ES-I3 (cell line): ENCODE results near the gene XKR7.

Experiments used
- H3K36me3 ChIP-seq: 2 replicates; pipeline ENCODE4 v1.6.1; 2013; ENCODE audit warnings: mild to moderate bottlenecking, low read length, control low read depth, moderate library complexity; ENCODE audit not compliant: insufficient read depth
- H3K4me1 ChIP-seq: 2 replicates; pipeline ENCODE4 v1.6.1; 2013; ENCODE audit warnings: mild to moderate bottlenecking, control low read depth, low read length; ENCODE audit not compliant: insufficient read depth
- H3K9ac ChIP-seq: 2 replicates; pipeline ENCODE4 v1.6.1; 2013; ENCODE audit warnings: low read depth, mild to moderate bottlenecking, low read length, moderate library complexity
- H3K9me3 ChIP-seq: 2 replicates; pipeline ENCODE4 v1.6.1; 2013; ENCODE audit warnings: mild to moderate bottlenecking, low read length, moderate library complexity; ENCODE audit not compliant: control insufficient read depth, insufficient read depth

The XKR7 gene

GRCh38 chr20:31979713-31980426, 11.9 kb downstream of the XKR7 start:
- H3K9ac ChIP-seq = no peak overlapping the region
- H3K4me1 ChIP-seq = no peaks in the 10 kb centered on the region
- H3K9me3 ChIP-seq = no peaks in the 10 kb centered on the region
- H3K36me3 ChIP-seq = no peaks in the 10 kb centered on the region

DNA sequence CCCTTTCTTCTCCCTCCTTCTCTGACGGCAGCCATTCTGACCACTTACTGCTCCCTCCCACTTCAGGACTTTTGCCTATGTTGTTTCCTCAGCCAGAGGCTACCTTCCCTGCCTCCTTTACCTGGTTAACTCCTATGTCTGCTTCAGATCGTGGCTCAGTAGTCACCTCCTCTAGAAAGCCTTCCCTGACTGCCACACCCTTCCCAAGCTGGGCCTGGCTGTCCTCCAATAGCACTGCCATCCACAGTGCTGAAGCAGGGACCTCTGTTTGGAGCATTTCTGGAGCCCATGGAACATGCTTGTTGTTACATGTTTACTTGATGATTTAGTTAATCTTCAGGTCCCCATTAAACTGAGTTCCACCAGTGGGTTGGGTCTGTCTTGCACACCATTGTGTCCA, 13.8 kb downstream of the XKR7 start:
- Histone ChIP-seq H3K36me3 (no peaks in the 10 kb centered on the region), H3K9me3 (no peaks in the 10 kb centered on the region), H3K9ac (no peak overlapping the region), H3K4me1 (no peaks in the 10 kb centered on the region)

DNA sequence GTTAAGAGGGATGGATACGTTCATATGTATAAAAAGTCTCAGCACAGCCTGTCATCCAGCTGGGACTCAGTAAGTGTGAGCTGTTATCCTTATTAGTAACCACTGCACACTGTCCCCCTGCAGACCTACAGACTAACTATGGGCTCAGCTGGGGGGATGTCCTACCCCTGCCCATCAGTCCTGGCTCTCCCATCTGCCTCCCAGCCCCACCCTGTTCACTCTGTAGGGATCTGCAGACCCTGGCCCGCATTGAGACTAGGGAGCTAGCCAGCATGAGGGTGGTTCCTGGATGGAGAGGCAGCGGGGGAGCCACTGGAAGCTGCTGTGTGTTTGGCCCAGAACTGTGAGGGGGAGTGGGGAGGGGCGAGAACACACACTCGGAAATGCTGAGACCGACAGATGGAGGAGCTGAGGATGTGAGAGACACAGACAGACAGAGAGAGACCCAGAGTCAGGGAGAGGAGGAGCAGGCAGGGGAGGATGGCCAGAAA, 17.1 kb downstream of the XKR7 start:
- H3K4me1 ChIP-seq = 0 out of 2 replicates have a peak, but pooled peaks cover 9% of the 10 kb centered on the region
- no peaks in the 10 kb centered on the region for H3K9me3 ChIP-seq
- no peak overlapping the region for H3K9ac ChIP-seq
- no peaks in the 10 kb centered on the region for H3K36me3 ChIP-seq

- H3K9ac ChIP-seq = no peak overlapping the region
These were observed 19.8 kb downstream of the XKR7 start for GRCh38 chr20:31987744-31988143.

DNA sequence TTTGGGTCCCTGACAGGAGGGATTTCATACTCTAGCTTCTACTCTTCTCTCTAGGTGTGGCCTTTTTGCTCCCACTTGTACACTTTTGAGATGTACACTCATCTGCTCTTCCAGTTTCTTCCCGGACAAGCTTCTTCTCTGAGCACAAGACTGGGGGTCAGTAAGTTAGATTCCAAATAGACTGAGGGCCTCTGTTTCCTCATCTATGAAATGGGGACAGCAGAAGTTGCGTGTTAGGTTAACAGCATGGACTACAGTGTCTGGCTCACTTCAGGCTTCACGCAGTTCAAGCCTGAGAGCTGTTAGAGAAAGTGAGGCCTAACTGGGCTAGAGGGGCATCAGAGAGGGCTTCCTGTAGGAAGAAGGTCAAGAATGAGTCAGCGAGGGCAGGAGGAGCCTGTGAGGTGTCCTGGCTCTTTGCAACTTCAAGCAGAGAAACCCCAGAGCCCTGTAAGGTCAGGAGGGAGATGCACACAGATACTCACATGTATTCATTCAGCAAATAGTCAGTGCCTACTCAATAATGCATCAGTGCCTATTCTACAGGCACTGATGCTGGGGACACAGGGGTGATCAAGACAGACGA, 20.6 kb downstream of the XKR7 start:
- Histone ChIP-seq H3K9me3 (no peaks in the 10 kb centered on the region), H3K9ac (no peak overlapping the region), H3K4me1 (0 out of 2 replicates have a peak, but pooled peaks cover 9% of the 10 kb centered on the region)

More at GRCh38 chr20:31987744-31988143, 19.8 kb downstream of the XKR7 start:
- H3K4me1 ChIP-seq = 0 out of 2 replicates have a peak, but pooled peaks cover 9% of the 10 kb centered on the region
- no peaks in the 10 kb centered on the region for H3K36me3 ChIP-seq
- no peaks in the 10 kb centered on the region for H3K9me3 ChIP-seq

GRCh38 chr20:31989030-31989645, 21.2 kb downstream of the XKR7 start:
- no peak overlapping the region for H3K9ac ChIP-seq
- no peaks in the 10 kb centered on the region for H3K9me3 ChIP-seq
- H3K36me3 ChIP-seq = no peaks in the 10 kb centered on the region
- 0 out of 2 replicates have a peak, but pooled peaks cover 9% of the 10 kb centered on the region for H3K4me1 ChIP-seq

More for the DNA sequence above, 20.6 kb downstream of the XKR7 start:
- H3K36me3 ChIP-seq = no peaks in the 10 kb centered on the region

DNA sequence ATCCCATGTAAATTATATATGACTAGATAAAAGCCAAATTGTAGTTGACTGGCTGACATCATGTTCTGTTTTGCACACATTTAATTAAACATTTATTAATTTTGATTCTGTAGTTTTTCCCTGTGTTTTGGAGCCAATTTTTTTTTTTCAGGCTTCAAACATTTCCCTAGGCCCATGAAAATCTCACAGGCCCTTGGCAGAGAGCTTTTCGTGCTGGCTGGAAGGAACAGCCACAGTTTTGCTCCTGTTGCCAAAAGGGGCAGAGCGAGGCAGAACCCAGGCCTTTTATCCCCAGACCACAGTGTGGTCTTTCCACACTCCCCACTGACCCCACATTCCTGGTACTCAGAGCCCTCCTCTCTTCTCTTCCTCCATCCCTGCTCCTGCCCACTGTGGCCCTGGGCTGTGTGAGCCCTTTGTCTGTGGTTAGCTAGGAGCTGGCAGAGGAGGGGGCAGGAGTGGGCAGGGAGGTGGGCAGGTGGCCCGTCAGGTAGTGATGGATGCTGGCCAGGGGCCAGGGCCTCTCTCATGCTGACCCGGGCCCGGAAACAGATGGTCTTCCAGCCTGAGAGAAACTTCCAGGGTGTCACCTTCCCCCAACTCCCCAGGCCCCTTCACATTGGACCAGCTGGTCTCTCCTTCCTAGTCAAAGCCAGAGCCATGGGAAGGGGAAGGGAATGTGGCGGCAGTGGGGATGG, 22.8 kb downstream of the XKR7 start:
- Histone ChIP-seq H3K9me3 (no peaks in the 10 kb centered on the region), H3K4me1 (peaks cover 9% of the 10 kb centered on the region; the same call in 1 of the 2 replicates), H3K9ac (no peak overlapping the region), H3K36me3 (no peaks in the 10 kb centered on the region)

- Histone ChIP-seq H3K36me3 (no peaks in the 10 kb centered on the region), H3K4me1 (peaks cover 9% of the 10 kb centered on the region; the same call in 1 of the 2 replicates), H3K9me3 (no peaks in the 10 kb centered on the region), H3K9ac (no peak overlapping the region)
These were observed 23.4 kb downstream of the XKR7 start for GRCh38 chr20:31991339-31991705.

DNA sequence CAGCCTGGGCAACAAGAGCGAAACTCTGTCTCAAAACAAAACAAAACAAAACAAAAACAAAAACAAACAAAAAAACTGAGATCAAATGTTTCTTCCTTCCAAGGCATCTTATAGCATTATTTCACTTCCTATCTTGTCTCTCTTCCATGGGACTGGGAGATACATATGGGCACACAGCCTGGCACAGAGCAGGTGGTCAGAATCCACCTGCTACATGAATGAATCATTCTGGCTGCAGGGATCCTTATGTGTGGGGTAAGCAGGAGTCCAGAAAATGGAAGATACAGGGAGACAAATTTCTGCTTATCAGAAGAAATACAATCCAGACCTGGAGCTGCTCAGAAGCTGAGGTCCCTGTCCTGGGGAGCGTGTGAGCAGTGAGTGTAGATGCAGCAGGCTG, 24.1 kb downstream of the XKR7 start:
- no peak overlapping the region for H3K9ac ChIP-seq
- no peaks in the 10 kb centered on the region for H3K36me3 ChIP-seq
- peaks cover 9% of the 10 kb centered on the region; the same call in 1 of the 2 replicates for H3K4me1 ChIP-seq
- no peaks in the 10 kb centered on the region for H3K9me3 ChIP-seq

DNA sequence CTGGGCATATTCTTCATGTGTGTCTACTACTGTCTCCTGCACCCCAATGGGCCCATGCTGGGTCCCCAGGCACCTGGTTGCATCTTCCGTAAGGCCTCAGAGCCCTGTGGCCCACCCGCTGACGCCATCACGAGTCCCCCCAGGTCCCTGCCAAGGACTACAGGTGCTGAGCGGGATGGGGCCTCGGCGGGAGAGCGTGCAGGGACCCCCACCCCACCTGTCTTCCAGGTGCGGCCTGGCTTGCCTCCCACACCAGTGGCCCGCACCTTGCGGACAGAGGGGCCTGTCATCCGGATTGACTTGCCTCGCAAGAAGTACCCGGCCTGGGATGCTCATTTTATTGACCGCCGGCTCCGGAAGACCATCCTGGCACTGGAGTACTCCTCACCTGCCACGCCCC, 29.0 kb downstream of the XKR7 start:
- Histone ChIP-seq H3K36me3 (no peaks in the 10 kb centered on the region), H3K9ac (no peak overlapping the region), H3K4me1 (no peaks in the 10 kb centered on the region; the same call in 1 of the 2 replicates), H3K9me3 (no peaks in the 10 kb centered on the region)

- Histone ChIP-seq H3K36me3 (no peaks in the 10 kb centered on the region), H3K9ac (no peak overlapping the region), H3K4me1 (no peaks in the 10 kb centered on the region; the same call in 1 of the 2 replicates), H3K9me3 (no peaks in the 10 kb centered on the region)
These were observed 30.3 kb downstream of the XKR7 start for GRCh38 chr20:31998246-31998645.

DNA sequence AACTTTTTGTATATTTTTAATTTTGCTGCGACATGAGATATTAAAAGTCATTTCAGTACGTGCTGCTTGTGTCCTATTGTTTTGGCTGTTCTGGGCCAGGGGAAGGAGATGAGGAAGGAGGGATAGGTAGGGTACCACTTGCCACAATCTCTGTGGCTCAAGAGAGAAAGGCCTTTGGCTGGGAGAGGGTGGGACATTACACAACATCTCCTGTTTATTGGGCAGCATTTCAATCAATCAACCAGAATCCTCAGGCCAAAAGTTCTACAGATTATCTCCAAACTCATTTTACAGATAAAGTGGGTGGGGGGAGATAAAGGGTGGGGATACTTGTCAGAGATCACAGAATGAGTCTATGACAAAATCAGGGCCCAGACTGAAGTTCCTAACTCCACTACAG, 35.4 kb downstream of the XKR7 start:
- Histone ChIP-seq H3K36me3 (no peaks in the 10 kb centered on the region), H3K4me1 (peaks cover 16% of the 10 kb centered on the region), H3K9me3 (no peaks in the 10 kb centered on the region), H3K9ac (no peak overlapping the region)

DNA sequence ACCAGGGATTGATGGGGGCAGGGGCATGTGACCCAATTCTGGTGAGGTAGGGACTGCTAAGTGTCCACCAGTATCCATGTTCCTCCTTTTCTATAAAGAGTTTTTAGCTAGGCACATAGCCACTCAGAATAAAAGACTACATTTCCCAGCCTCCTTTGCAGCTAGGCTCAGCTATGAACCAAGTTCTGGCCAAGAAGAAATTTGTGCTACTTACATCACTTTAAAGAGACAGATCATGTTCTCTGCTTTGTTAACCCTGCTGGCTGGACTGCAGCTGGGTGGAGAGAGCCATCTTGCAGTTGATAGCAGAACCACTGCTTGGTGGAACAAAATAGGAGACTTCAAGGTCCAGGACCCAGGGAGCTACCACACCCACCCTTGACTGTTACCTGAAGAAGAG, 37.0 kb downstream of the XKR7 start:
- no peaks in the 10 kb centered on the region for H3K36me3 ChIP-seq
- H3K9ac ChIP-seq = no peak overlapping the region
- peaks cover 21% of the 10 kb centered on the region for H3K4me1 ChIP-seq
- H3K9me3 ChIP-seq = no peaks in the 10 kb centered on the region

DNA sequence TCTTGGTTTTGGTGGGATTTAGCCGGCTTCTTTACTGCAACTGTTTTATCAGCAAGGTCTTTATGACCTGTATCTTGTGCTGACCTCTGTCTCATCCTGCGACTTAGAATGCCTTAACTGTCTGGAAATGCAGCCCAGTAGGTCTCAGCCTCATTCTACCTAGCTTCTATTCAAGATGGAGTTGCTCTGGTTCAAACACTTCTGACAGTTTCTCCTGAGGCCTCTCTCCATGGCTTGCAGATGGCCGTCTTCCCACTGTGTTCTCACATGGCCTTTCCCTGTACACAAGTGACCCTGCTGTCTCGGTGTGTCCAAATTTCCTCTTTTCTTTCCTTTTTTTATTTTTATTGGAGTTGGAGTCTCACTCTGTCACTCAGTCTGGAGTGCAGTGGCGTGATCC, 38.1 kb downstream of the XKR7 start:
- H3K9me3 ChIP-seq = no peaks in the 10 kb centered on the region
- H3K9ac ChIP-seq = no peak overlapping the region
- H3K4me1 ChIP-seq = peaks cover 24% of the 10 kb centered on the region
- H3K36me3 ChIP-seq = no peaks in the 10 kb centered on the region
